Measurements from ENCODE around the gene KIF21B.

GRCh38 chr1:200976634-200977033, 46.9 kb downstream of the KIF21B start:
- TF ChIP-seq CTCF (conservative IDR thresholded peaks at IDR 0.05; ENCODE audit: low read depth in 2 of 2) (no peak), EZH2 (IDR thresholded peaks at IDR 0.05; ENCODE audit: low read depth, unreplicated experiment) (no peak), POLR2AphosphoS5 (IDR thresholded peaks at IDR 0.05; ENCODE audit: low read depth) (no peak), JUNB (IDR thresholded peaks at IDR 0.05; ENCODE audit: unreplicated experiment) (no peak), ZNF331 (CRISPR knock-in tag; IDR thresholded peaks at IDR 0.05; ENCODE audit: low read depth) (no peak), REST (IDR thresholded peaks at IDR 0.05; ENCODE audit: unreplicated experiment) (no peak), EZH2phosphoT487 (IDR thresholded peaks at IDR 0.05; ENCODE audit: unreplicated experiment) (no peak)

All from GM23338 (cell line).